Vagina (tissue), 2 donors: ENCODE data around the gene SYNM. TPM values are rescaled to one million over a fixed set of nuclear protein-coding genes. Genes with fewer than 3 reads are reported as not detected.

ENCODE experiments used
- DNase-seq, 2 donors: peaks; one replicate each; pipeline ENCODE4 v3.0.0-alpha.2; 2017; ENCODE audit errors: extremely low spot score in 2 of 2
- H3K27ac ChIP-seq: fragments of 200-600 bp; sonication (generic); one replicate; pipeline ENCODE4 v1.5.1; 2019
- H3K27me3 ChIP-seq: fragments of 200-600 bp; sonication (generic); one replicate; pipeline ENCODE4 v1.5.1; 2019
- H3K36me3 ChIP-seq, 2 donors: fragments of 200-600 bp; sonication (generic); one replicate each; pipeline ENCODE4 v1.5.1; 2017 to 2019
- H3K4me1 ChIP-seq: fragments of 200-600 bp; sonication (generic); one replicate; pipeline ENCODE4 v1.5.1; 2019
- H3K4me3 ChIP-seq, 2 donors: fragments of 200-600 bp; sonication (generic); 1 replicate in 1 of 2; 2 replicates in 1 of 2; pipeline ENCODE4 v1.5.1; 2016 to 2019
- H3K9me3 ChIP-seq: fragments of 200-600 bp; sonication (generic); one replicate; pipeline ENCODE4 v1.5.1; 2019
- POLR2A ChIP-seq, 2 donors: fragments of 450-650 bp; IDR thresholded peaks; one replicate each; pipeline ENCODE4 v1.6.1; 2017; ENCODE audit warnings: antibody characterized with exemption in 2 of 2, mild to moderate bottlenecking in 2 of 2, moderate library complexity in 2 of 2
- POLR2AphosphoS5 ChIP-seq, 2 donors: sonication (generic); formaldehyde crosslinking; IDR thresholded peaks; one replicate each; pipeline ENCODE4 v1.9.0; 2017; ENCODE audit warnings: antibody characterized with exemption in 2 of 2, mild to moderate bottlenecking in 2 of 2, low read depth in 1 of 2; ENCODE audit not compliant: insufficient read depth in 1 of 2
- intact Hi-C: fragments of 100-400 bp; cut with DNase I; formaldehyde crosslinking; loops from one replicate; pipeline ENCODE4 v1.15.1; 2023
- total RNA-seq: library from RNA; depleted of rRNA; stranded (reverse); fragments of >200 nt; gene quantifications from one replicate; pipeline ENCODE4 v1.2.3, GENCODE V29; 2016
- TF ChIP-seq, protein P1 (sequence below), 3 experiments: fragments of 450-650 bp in 2 of 3; fragments of 200-600 bp in 1 of 3; sonication (generic) in 1 of 3; IDR thresholded peaks; one replicate each; pipeline ENCODE4 v1.5.1; 2017 to 2019; ENCODE audit warnings: antibody characterized with exemption in 3 of 3, mild to moderate bottlenecking in 2 of 3, moderate library complexity in 2 of 3

Gene SYNM
- total RNA-seq, 1 donor from 2014 or later, result 62.6 TPM

DNA sequence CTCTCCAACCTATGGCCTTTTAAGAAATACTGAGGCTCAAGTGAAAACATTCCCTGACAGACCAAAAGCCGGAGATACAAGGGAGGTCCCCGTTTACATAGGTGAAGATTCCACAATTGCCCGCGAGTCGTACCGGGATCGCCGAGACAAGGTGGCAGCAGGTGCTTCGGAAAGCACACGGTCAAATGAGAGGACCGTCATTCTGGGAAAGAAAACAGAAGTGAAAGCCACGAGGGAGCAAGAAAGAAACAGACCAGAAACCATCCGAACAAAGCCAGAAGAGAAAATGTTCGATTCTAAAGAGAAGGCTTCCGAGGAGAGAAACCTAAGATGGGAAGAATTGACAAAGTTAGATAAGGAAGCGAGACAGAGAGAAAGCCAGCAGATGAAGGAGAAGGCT is 24.8 kb downstream of the SYNM start:
- intact Hi-C loops, result no loop called here
- H3K9me3 ChIP-seq, result no peaks in the 10 kb centered on the region
- no peak for DNase-seq
- peaks cover 3 to 17% of the 10 kb centered on the region in 2 donors for H3K36me3 ChIP-seq
- TF ChIP-seq POLR2A (IDR thresholded peaks at IDR 0.05) (no peak), POLR2AphosphoS5 (IDR thresholded peaks at IDR 0.05; ENCODE audit: insufficient read depth in 1 of 2, low read depth in 1 of 2) (no peak)
- TF ChIP-seq, protein P1, sequence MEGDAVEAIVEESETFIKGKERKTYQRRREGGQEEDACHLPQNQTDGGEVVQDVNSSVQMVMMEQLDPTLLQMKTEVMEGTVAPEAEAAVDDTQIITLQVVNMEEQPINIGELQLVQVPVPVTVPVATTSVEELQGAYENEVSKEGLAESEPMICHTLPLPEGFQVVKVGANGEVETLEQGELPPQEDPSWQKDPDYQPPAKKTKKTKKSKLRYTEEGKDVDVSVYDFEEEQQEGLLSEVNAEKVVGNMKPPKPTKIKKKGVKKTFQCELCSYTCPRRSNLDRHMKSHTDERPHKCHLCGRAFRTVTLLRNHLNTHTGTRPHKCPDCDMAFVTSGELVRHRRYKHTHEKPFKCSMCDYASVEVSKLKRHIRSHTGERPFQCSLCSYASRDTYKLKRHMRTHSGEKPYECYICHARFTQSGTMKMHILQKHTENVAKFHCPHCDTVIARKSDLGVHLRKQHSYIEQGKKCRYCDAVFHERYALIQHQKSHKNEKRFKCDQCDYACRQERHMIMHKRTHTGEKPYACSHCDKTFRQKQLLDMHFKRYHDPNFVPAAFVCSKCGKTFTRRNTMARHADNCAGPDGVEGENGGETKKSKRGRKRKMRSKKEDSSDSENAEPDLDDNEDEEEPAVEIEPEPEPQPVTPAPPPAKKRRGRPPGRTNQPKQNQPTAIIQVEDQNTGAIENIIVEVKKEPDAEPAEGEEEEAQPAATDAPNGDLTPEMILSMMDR (IDR thresholded peaks at IDR 0.05), result no peak
- no peak overlapping the region for H3K27ac ChIP-seq
- no peak overlapping the region for H3K4me3 ChIP-seq
- H3K27me3 ChIP-seq, result no peaks in the 10 kb centered on the region
- H3K4me1 ChIP-seq, result peaks cover 18% of the 10 kb centered on the region

DNA sequence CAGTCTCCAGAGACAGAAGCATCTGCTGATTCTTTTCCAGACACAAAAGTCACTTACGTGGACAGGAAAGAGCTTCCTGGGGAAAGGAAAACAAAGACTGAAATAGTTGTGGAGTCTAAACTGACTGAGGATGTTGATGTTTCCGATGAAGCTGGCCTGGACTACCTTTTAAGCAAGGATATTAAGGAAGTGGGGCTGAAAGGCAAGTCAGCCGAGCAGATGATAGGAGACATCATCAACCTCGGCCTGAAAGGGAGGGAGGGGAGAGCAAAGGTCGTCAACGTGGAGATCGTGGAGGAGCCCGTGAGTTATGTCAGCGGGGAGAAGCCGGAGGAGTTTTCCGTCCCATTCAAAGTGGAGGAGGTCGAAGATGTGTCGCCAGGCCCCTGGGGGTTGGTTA is 25.4 kb downstream of the SYNM start:
- Histone ChIP-seq H3K4me1 (peaks cover 11% of the 10 kb centered on the region), H3K36me3 (peaks cover 3 to 19% of the 10 kb centered on the region in 2 donors)
- DNase-seq, result no peak

DNA sequence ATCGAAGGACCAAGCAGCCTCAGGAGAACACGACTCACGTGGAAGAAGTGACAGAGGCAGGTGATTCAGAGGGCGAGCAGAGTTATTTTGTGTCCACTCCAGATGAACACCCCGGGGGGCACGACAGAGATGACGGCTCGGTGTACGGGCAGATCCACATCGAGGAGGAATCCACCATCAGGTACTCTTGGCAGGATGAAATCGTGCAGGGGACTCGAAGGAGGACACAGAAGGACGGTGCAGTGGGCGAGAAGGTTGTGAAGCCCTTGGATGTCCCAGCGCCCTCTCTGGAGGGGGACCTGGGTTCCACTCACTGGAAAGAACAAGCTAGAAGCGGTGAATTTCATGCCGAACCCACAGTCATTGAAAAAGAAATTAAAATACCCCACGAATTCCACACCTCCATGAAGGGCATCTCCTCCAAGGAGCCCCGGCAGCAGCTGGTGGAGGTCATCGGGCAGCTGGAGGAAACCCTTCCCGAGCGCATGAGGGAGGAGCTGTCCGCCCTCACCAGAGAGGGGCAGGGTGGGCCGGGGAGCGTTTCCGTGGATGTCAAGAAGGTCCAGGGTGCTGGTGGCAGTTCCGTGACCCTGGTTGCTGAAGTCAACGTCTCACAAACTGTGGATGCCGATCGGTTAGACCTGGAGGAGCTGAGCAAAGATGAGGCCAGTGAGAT is 26.0 kb downstream of the SYNM start:
- intact Hi-C loops, result no loop called here
- Histone ChIP-seq H3K9me3 (no peaks in the 10 kb centered on the region), H3K27me3 (no peaks in the 10 kb centered on the region), H3K27ac (no peak overlapping the region), H3K4me3 (no peak overlapping the region), H3K4me1 (peaks cover 5% of the 10 kb centered on the region), H3K36me3 (peaks cover 3 to 19% of the 10 kb centered on the region in 2 donors)
- TF ChIP-seq POLR2A (IDR thresholded peaks at IDR 0.05), result no peak
- TF ChIP-seq, protein P1 (IDR thresholded peaks at IDR 0.05), result no peak
- TF ChIP-seq POLR2AphosphoS5 (IDR thresholded peaks at IDR 0.05; ENCODE audit: insufficient read depth in 1 of 2, low read depth in 1 of 2), result no peak
- no peak for DNase-seq

More for the DNA sequence above, 25.4 kb downstream of the SYNM start:
- H3K27ac ChIP-seq, result no peak overlapping the region
- no peak overlapping the region for H3K4me3 ChIP-seq
- intact Hi-C loops, result no loop called here
- no peak for TF ChIP-seq POLR2A (IDR thresholded peaks at IDR 0.05)
- TF ChIP-seq, protein P1 (IDR thresholded peaks at IDR 0.05), result no peak
- TF ChIP-seq POLR2AphosphoS5 (IDR thresholded peaks at IDR 0.05; ENCODE audit: insufficient read depth in 1 of 2, low read depth in 1 of 2), result no peak
- H3K27me3 ChIP-seq, result no peaks in the 10 kb centered on the region
- H3K9me3 ChIP-seq, result no peaks in the 10 kb centered on the region

DNA sequence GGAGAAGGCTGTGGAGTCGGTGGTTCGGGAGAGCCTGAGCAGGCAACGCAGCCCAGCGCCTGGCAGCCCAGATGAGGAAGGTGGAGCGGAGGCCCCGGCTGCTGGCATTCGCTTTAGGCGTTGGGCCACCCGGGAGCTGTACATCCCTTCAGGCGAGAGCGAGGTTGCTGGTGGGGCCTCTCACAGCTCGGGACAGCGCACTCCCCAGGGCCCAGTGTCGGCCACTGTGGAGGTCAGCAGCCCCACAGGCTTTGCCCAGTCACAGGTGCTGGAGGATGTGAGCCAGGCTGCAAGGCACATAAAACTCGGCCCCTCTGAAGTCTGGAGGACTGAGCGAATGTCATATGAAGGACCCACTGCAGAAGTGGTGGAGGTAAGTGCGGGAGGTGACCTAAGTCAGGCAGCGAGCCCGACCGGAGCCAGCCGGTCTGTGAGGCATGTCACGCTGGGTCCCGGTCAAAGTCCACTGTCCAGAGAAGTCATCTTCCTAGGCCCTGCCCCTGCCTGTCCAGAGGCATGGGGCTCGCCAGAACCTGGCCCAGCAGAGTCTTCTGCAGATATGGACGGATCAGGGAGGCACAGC is 26.7 kb downstream of the SYNM start:
- TF ChIP-seq POLR2AphosphoS5 (IDR thresholded peaks at IDR 0.05; ENCODE audit: insufficient read depth in 1 of 2, low read depth in 1 of 2) (no peak), POLR2A (IDR thresholded peaks at IDR 0.05) (no peak)
- TF ChIP-seq, protein P1 (IDR thresholded peaks at IDR 0.05), result no peak

DNA sequence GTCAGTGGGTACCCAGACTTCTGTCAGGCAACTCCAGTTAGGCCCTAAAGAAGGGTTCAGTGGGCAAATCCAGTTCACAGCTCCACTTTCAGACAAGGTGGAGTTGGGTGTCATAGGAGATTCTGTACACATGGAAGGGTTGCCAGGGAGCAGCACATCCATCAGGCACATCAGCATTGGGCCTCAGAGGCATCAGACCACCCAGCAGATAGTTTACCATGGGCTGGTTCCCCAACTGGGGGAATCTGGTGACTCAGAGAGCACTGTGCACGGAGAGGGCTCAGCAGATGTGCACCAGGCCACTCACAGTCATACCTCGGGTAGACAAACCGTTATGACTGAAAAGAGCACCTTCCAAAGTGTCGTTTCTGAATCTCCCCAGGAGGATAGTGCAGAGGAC is 27.2 kb downstream of the SYNM start:
- H3K9me3 ChIP-seq, result no peaks in the 10 kb centered on the region
- no peak overlapping the region for H3K27ac ChIP-seq
- no peaks in the 10 kb centered on the region for H3K27me3 ChIP-seq
- DNase-seq, result peak in 1 of 2 donors; percentile 55
- H3K36me3 ChIP-seq, result peaks cover 3 to 26% of the 10 kb centered on the region in 2 donors
- TF ChIP-seq POLR2AphosphoS5 (IDR thresholded peaks at IDR 0.05; ENCODE audit: insufficient read depth in 1 of 2, low read depth in 1 of 2) (no peak), POLR2A (IDR thresholded peaks at IDR 0.05) (no peak)
- TF ChIP-seq, protein P1 (IDR thresholded peaks at IDR 0.05), result no peak
- no peaks in the 10 kb centered on the region for H3K4me1 ChIP-seq
- intact Hi-C loops, result no loop called here
- no peak overlapping the region for H3K4me3 ChIP-seq

More for the DNA sequence above, 26.7 kb downstream of the SYNM start:
- Histone ChIP-seq H3K4me1 (no peaks in the 10 kb centered on the region), H3K9me3 (no peaks in the 10 kb centered on the region), H3K27ac (no peak overlapping the region), H3K4me3 (no peak overlapping the region), H3K27me3 (no peaks in the 10 kb centered on the region), H3K36me3 (peaks cover 3 to 20% of the 10 kb centered on the region in 2 donors)
- intact Hi-C loops, result no loop called here
- peak in 1 of 2 donors; percentile 88 for DNase-seq
